K562 (cell line): ENCODE results near the gene SYMPK. TPM values are rescaled to one million over a fixed set of nuclear protein-coding genes. Genes with fewer than 3 reads are reported as not detected.

Experiments used
- BCL6 ChIP-seq: fragments of 250-450 bp; sonication (Bioruptor Pico); IDR thresholded peaks from 2 replicates; pipeline ENCODE4 v1.4.0; 2020
- CREB3 ChIP-seq: fragments of 450-650 bp; conservative IDR thresholded peaks from 2 replicates; pipeline ENCODE4 v1.6.1; 2016; ENCODE audit warnings: missing genetic modification characterization, low read depth, mild to moderate bottlenecking, missing compliant biosample characterization, moderate library complexity
- E2F4 ChIP-seq: sonication (generic); formaldehyde crosslinking; IDR thresholded peaks from 2 replicates; pipeline ENCODE4 v1.8.0; 2022; ENCODE audit warnings: mild to moderate bottlenecking, low read depth, missing genetic modification reagents
- HCFC1 ChIP-seq: IDR thresholded peaks from 2 replicates; pipeline ENCODE4 v1.6.1; 2012; ENCODE audit warnings: low read depth, low read length, improper control_type of control experiment
- L3MBTL2 ChIP-seq: fragments of 450-650 bp; IDR thresholded peaks from 2 replicates; pipeline ENCODE4 v1.6.1; 2016; ENCODE audit warnings: mild to moderate bottlenecking, moderate library complexity
- REST ChIP-seq, 2 experiments: fragments of 450-650 bp; formaldehyde crosslinking in 1 of 2; IDR thresholded peaks; 2 replicates each; pipeline versions ENCODE4 v1.4.0 to v1.6.1; 2014 to 2020; ENCODE audit warnings: mild to moderate bottlenecking in 2 of 2, borderline replicate concordance in 1 of 2, low read depth in 1 of 2
- SAFB ChIP-seq: fragments of 200-400 bp; formaldehyde crosslinking; IDR thresholded peaks from 2 replicates; pipeline ENCODE4 v1.6.1; 2017; ENCODE audit warnings: low read depth, low read length, borderline replicate concordance
- SMAD4 ChIP-seq: fragments of 250-450 bp; sonication (Bioruptor Pico); conservative IDR thresholded peaks from 2 replicates; pipeline ENCODE4 v1.8.0; 2021; ENCODE audit warnings: inconsistent platforms, mild to moderate bottlenecking, moderate library complexity
- ZC3H8 ChIP-seq: fragments of 450-650 bp; IDR thresholded peaks from 2 replicates; pipeline ENCODE4 v1.6.1; 2017
- ZNF609 ChIP-seq: sonication (generic); formaldehyde crosslinking; IDR thresholded peaks from 2 replicates; pipeline ENCODE4 v1.8.1; 2023; ENCODE audit warnings: missing genetic modification reagents, mild to moderate bottlenecking, borderline replicate concordance
- polyA plus RNA-seq, 8 experiments: library from polyadenylated mRNA; depleted of rRNA in 4 of 8; stranded (reverse) in 5 of 8; unstranded in 3 of 8; fragments of >200 nt; fragmentation: Nextera tagmentation in 2 of 8; fragmentation: Illumina TruSeq in 1 of 8; extraction: Ambion mirVana in 2 of 8; extraction: Trizol in 1 of 8; gene quantifications; 2 replicates each; pipeline versions ENCODE4 v1.2.1 to v1.2.3, GENCODE V29; 2011 to 2014; ENCODE audit warnings: inconsistent platforms in 1 of 8, missing spikeins in 1 of 8
- total RNA-seq, 7 experiments: library from RNA; depleted of rRNA in 6 of 7; stranded (reverse); fragments of >200 nt in 6 of 7; fragmentation: Illumina TruSeq in 2 of 7; extraction: Trizol in 2 of 7; gene quantifications; 2 replicates each; pipeline versions ENCODE4 v1.2.1 to v1.2.3, GENCODE V29; 2011 to 2021; ENCODE audit warnings: low replicate concordance in 1 of 7

Gene SYMPK
- total and polyA plus RNA-seq, 9 of the 15 experiments (the other 6 are each of a cell fraction or from before 2014, with no cell fraction given): 0.73 to 95.5 (median 58.4) TPM

- TF ChIP-seq REST (IDR thresholded peaks at IDR 0.05; ENCODE audit: borderline replicate concordance): peak; percentile 47
- TF ChIP-seq REST (CRISPR knock-in tag; IDR thresholded peaks at IDR 0.05; ENCODE audit: low read depth): no peak
- TF ChIP-seq ZC3H8: no peak
- TF ChIP-seq L3MBTL2: peak; percentile 64
- TF ChIP-seq BCL6 (CRISPR knock-in tag): no peak
- no peak for TF ChIP-seq SAFB
- TF ChIP-seq SMAD4 (CRISPR knock-in tag): peak; percentile 71
- TF ChIP-seq HCFC1: peak; percentile 37; the same call in 1 of the 2 replicates
- peak; percentile 92 for TF ChIP-seq E2F4 (CRISPR knock-in tag)
- TF ChIP-seq ZNF609: peak; percentile 31; the same call in 1 of the 2 replicates
- TF ChIP-seq CREB3: no peak
Observed at GRCh38 chr19:45779231-45780145, 83.5 kb downstream of the SYMPK start (continued).
